ENCODE data around the gene MAGEA1.

- TF ChIP-seq EZH2 (IDR thresholded peaks at IDR 0.05; ENCODE audit: borderline replicate concordance, insufficient read depth, low read depth, low read length, poor library complexity, severe bottlenecking) (no peak), CTCF (IDR thresholded peaks at IDR 0.05) (no peak)
Measured at GRCh38 chrX:153179131-153179530, at the start of gene MAGEA1.

Measured in B cell (primary cell).